ENCODE data around the gene PIGQ. TPM values are rescaled to one million over a fixed set of nuclear protein-coding genes. Genes with fewer than 3 reads are reported as not detected.

PIGQ gene
- total and polyA plus RNA-seq, 2 experiments from 2014 or later = 30.2 to 62.3 TPM

- no peaks in the 10 kb centered on the region for H3K27me3 ChIP-seq (ENCODE audit: insufficient read depth)
These were observed 48.9 kb upstream of the PIGQ start for GRCh38 chr16:520847-521246.

More at GRCh38 chr16:520847-521246, 48.9 kb upstream of the PIGQ start:
- H3K9me3 Mint-ChIP-seq = no peaks in the 10 kb centered on the region; the same call in 2 of the 3 replicates
- no peaks in the 10 kb centered on the region for H3K79me2 ChIP-seq (replicated peaks; ENCODE audit: insufficient read depth)
- no peak for DNase-seq (ENCODE audit: low spot score)
- H3K36me3 ChIP-seq (ENCODE audit: insufficient read depth) = no peaks in the 10 kb centered on the region
- no peaks in the 10 kb centered on the region for H3K9me2 ChIP-seq (ENCODE audit: insufficient read depth)
- H3K36me3 Mint-ChIP-seq (ENCODE audit: low read depth) = peaks cover 13% of the 10 kb centered on the region
- H4K20me1 ChIP-seq (replicated peaks; ENCODE audit: insufficient read depth) = peaks cover 2% of the 10 kb centered on the region; the same call in 1 of the 2 replicates
- no peaks in the 10 kb centered on the region for H3F3A ChIP-seq (replicated peaks; ENCODE audit: low read depth)
- H3K27ac Mint-ChIP-seq = no peak overlapping the region
- no peak overlapping the region for H3K4me3 ChIP-seq
- H3K27me3 Mint-ChIP-seq (ENCODE audit: insufficient read depth, low read depth, poor library complexity) = peaks cover 15% of the 10 kb centered on the region
- peaks cover 8% of the 10 kb centered on the region for H3K4me1 Mint-ChIP-seq
- TF ChIP-seq ZNF114 (CRISPR knock-in tag; IDR thresholded peaks at IDR 0.05) (no peak), CTCF (conservative IDR thresholded peaks at IDR 0.05; ENCODE audit: low read depth in 2 of 2) (no peak), ZNF462 (CRISPR knock-in tag; IDR thresholded peaks at IDR 0.05) (no peak), STAT1 (IDR thresholded peaks at IDR 0.05; ENCODE audit: unreplicated experiment) (no peak), ZNF331 (CRISPR knock-in tag; IDR thresholded peaks at IDR 0.05; ENCODE audit: low read depth) (no peak), EZH2 (IDR thresholded peaks at IDR 0.05; ENCODE audit: low read depth, unreplicated experiment) (no peak), EZH2phosphoT487 (IDR thresholded peaks at IDR 0.05; ENCODE audit: unreplicated experiment) (no peak)
- no peak overlapping the region for H3K4me2 ChIP-seq
- no peaks in the 10 kb centered on the region for H3K4me1 ChIP-seq (ENCODE audit: insufficient read depth)
- no peak; the same call in 2 of the 3 replicates for ATAC-seq
- H3K27ac ChIP-seq (ENCODE audit: low read depth) = no peak overlapping the region
- H3K4me3 Mint-ChIP-seq = no peak overlapping the region
- no peak overlapping the region for H2AFZ ChIP-seq

All from GM23338 (cell line).